Measurements from ENCODE around the gene PREX1. TPM values are rescaled to one million over a fixed set of nuclear protein-coding genes. Genes with fewer than 3 reads are reported as not detected.
A peak's percentile ranks its signal among the peaks of the same experiment; 100 is the strongest.

The PREX1 gene
- total RNA-seq, 2 experiments from 2014 or later: 36.5 to 39.2 TPM

- Mint-ChIP-seq H3K4me3 (no peak overlapping the region), H3K4me1 (peaks cover 22% of the 10 kb centered on the region), H3K27ac (no peak overlapping the region), H3K36me3 (ENCODE audit: low read depth) (peaks cover 5% of the 10 kb centered on the region), H3K27me3 (no peaks in the 10 kb centered on the region), H3K9me3 (ENCODE audit: low read depth) (no peaks in the 10 kb centered on the region)
- intact Hi-C loops (cut with DNase I, micrococcal nuclease): no loop called here
- POLR2A ChIA-PET: no interaction called here
- DNase-seq (no peak), ATAC-seq (no peak)
- CTCF ChIA-PET: interaction anchor here (0.6 to 0.7 kb wide), 2 partner anchors 52 kb away, joined by 3 read pairs; no protein-coding TSS in a partner anchor
Measured at GRCh38 chr20:48709744-48710143, 118.1 kb downstream of the PREX1 start.

GRCh38 chr20:48709058-48709691, 118.6 kb downstream of the PREX1 start:
- H3K27me3 Mint-ChIP-seq: no peaks in the 10 kb centered on the region
- H3K36me3 Mint-ChIP-seq (ENCODE audit: low read depth): peaks cover 5% of the 10 kb centered on the region
- H3K4me3 Mint-ChIP-seq: no peak overlapping the region
- no peaks in the 10 kb centered on the region for H3K9me3 Mint-ChIP-seq (ENCODE audit: low read depth)
- ChIA-PET POLR2A (no interaction called here), CTCF (interaction anchor here (0.7 kb wide), 1 partner anchor 51 kb away, joined by 3 read pairs; no protein-coding TSS in a partner anchor)
- no peak for ATAC-seq
- intact Hi-C loops (cut with DNase I, micrococcal nuclease): no loop called here
- no peak overlapping the region for H3K27ac Mint-ChIP-seq
- H3K4me1 Mint-ChIP-seq: peaks cover 18% of the 10 kb centered on the region
- no peak for DNase-seq

DNA sequence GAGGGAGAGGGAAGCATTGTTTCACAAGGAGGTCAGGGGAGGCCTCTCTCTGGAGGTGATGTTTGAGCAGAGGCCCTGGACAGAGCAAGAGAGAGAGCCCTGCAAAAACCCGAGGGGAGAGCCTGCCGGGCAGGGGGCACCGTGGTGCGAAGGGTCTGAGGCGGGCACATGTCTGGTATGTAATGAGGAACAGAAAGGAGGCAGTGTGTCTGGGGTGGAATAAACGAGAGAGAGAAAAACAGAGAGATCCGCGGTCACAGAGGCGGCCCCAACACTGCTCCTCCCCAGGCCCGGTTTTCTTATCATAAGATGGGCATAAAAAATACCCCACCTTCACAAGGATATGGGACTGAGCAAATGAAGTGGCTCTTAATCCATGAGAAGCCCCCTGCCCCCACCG, 119.2 kb downstream of the PREX1 start:
- Mint-ChIP-seq H3K27me3 (no peaks in the 10 kb centered on the region), H3K4me3 (no peak overlapping the region), H3K9me3 (ENCODE audit: low read depth) (no peaks in the 10 kb centered on the region), H3K4me1 (peaks cover 15% of the 10 kb centered on the region), H3K27ac (peak overlapping the region; percentile 44), H3K36me3 (ENCODE audit: low read depth) (peaks cover 5% of the 10 kb centered on the region)
- DNase-seq: no peak
- ATAC-seq: no peak
- intact Hi-C loops (cut with DNase I, micrococcal nuclease): no loop called here
- ChIA-PET POLR2A (no interaction called here), CTCF (no interaction called here)

DNA sequence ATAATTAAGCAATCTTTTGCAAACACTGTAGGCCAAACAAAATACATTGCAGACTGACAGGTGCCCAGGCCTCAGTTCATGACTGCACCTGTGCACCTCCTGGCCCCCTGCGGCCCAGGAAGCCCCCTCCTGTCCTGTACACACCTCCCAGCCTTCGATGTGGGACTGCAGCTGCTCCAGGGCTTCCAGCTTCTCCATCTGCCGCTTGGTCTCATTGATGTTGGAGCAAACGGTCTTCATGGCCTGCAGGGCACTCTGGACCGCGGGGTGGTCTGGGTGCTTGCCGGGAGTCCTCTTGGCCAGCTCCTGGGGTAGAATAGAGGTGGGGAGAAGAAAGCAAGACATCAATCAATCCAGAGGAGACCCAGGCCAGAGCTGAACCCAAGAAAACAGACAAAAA, 119.7 kb downstream of the PREX1 start:
- H3K36me3 Mint-ChIP-seq (ENCODE audit: low read depth): peaks cover 5% of the 10 kb centered on the region
- H3K9me3 Mint-ChIP-seq (ENCODE audit: low read depth): no peaks in the 10 kb centered on the region
- H3K4me3 Mint-ChIP-seq: no peak overlapping the region
- intact Hi-C loops (cut with DNase I, micrococcal nuclease): no loop called here
- ATAC-seq (no peak), DNase-seq (no peak)
- CTCF ChIA-PET: no interaction called here
- H3K4me1 Mint-ChIP-seq: peaks cover 15% of the 10 kb centered on the region
- POLR2A ChIA-PET: no interaction called here
- no peaks in the 10 kb centered on the region for H3K27me3 Mint-ChIP-seq
- no peak overlapping the region for H3K27ac Mint-ChIP-seq

DNA sequence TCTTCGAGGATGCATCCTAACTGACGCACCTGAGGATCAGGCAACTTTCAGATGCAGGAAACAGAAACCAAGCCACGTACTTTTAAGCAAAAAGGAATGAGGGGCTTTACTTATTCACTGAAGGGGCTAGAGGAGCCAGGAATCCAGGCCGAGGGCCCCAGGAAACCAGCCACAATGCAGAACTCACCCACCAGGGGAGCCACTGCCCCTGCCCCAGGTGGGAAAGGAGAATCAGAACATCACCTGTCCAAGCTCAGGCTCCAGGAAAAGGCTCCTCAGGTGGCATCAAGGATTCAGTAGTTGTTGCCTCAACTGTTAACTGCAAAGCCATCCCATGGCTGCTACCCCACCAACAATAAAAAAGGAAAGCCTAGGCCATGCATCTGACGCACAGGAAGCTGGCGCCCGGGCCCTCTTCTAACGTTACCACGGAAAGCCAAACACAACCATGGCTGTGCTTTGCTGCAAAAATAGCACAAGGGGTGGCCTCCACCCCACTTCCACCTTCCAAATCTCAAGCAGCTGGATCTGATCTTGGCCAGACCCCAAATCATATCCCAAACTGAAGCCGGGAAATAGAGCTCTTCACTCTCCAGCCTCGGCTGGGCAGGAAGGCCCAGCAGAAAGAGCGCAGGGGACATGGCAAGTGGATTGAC, 121.0 kb downstream of the PREX1 start:
- Mint-ChIP-seq H3K27ac (peak overlapping the region; percentile 26), H3K4me3 (no peak overlapping the region), H3K9me3 (ENCODE audit: low read depth) (no peaks in the 10 kb centered on the region), H3K27me3 (no peaks in the 10 kb centered on the region), H3K4me1 (peaks cover 15% of the 10 kb centered on the region), H3K36me3 (ENCODE audit: low read depth) (peaks cover 5% of the 10 kb centered on the region)
- intact Hi-C loops (cut with DNase I, micrococcal nuclease): no loop called here
- ChIA-PET POLR2A (no interaction called here), CTCF (interaction anchor here (0.6 to 0.9 kb wide), 4 partner anchors 10 to 153 kb away, joined by 3 to 4 read pairs (median 3); no protein-coding TSS in a partner anchor)
- DNase-seq (no peak), ATAC-seq (no peak)

DNA sequence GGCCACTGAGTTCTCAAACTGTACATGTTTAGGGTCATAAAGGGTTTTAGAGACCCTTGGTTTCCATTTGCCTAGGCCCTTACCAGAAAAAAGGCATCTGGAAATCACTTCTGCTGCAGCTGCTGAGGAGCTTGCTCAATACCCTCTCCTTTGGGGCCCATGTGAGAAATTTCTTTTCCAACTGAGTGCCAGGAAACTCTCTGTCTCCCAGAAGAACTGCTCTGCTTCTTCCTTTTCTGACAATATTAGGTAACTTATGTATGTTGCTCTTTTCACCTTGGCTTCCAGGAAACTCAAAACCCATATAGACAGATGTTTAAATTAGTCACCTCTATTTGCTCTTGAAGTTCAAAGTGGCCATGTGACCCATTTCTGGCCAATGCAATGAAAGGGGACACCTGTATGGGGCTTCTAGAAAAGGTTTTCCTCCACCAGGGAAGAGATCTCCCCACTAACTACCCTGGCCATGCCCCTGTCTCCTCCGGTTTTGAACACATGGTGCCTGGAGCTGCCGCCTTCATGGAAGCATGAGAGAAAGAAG, 121.6 kb downstream of the PREX1 start:
- ChIA-PET POLR2A (no interaction called here), CTCF (interaction anchor here (0.6 to 0.9 kb wide), 4 partner anchors 10 to 153 kb away, joined by 3 to 5 read pairs (median 3); no protein-coding TSS in a partner anchor)
- Mint-ChIP-seq H3K27ac (peak overlapping the region; percentile 38), H3K36me3 (ENCODE audit: low read depth) (peaks cover 5% of the 10 kb centered on the region), H3K27me3 (no peaks in the 10 kb centered on the region), H3K4me1 (peaks cover 15% of the 10 kb centered on the region), H3K4me3 (no peak overlapping the region), H3K9me3 (ENCODE audit: low read depth) (no peaks in the 10 kb centered on the region)
- intact Hi-C loops (cut with DNase I, micrococcal nuclease): no loop called here
- ATAC-seq: peak; percentile 55
- DNase-seq: no peak

DNA sequence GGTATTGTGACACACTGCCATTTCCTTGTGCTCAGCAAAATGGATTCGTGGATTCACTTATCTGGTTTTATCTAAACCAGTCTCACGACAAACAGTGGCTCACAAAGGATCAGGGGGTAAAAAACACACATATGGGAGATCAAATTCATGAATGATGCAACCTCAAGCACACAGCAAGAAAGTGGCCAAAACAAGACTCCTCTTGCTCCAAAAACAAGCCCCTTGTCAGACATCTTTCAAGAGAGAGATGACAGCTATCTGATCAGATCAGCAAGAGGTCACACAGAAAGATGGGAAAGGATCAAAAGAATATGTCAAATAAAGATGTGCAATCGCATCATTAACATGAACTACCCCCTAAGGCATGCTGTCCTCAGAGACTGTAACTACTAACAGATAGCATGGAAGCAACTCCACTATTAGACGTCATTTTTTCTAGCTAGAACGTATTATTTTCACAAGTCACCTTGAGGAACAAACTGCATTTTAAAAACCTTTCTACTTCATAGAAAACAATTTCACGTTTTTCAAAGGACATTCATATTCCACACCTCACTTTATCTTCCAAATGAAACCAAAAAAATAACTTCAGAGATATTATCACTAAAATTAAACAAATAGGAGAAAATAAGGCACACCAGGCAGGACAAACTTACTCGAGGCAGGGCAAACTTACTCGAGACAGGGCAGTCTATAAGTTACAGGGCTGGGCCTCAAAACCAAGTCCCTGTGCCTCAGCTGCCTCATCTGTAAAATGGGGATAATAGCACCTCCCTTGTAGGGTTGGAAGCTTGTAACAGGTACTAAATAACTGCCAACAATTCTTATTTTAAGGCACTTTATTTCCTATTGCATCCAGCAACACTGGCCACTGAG, 122.3 kb downstream of the PREX1 start:
- POLR2A ChIA-PET: no interaction called here
- CTCF ChIA-PET: interaction anchor here (0.5 to 0.7 kb wide), 3 partner anchors 48 to 268 kb away, joined by 3 to 5 read pairs (median 3); no protein-coding TSS in a partner anchor
- Mint-ChIP-seq H3K4me1 (peaks cover 15% of the 10 kb centered on the region), H3K9me3 (ENCODE audit: low read depth) (no peaks in the 10 kb centered on the region), H3K4me3 (no peak overlapping the region), H3K27ac (peak overlapping the region; percentile 23), H3K36me3 (ENCODE audit: low read depth) (peaks cover 5% of the 10 kb centered on the region), H3K27me3 (no peaks in the 10 kb centered on the region)
- ATAC-seq: no peak
- intact Hi-C loops (cut with DNase I, micrococcal nuclease): no loop called here
- no peak for DNase-seq

- Mint-ChIP-seq H3K36me3 (ENCODE audit: low read depth) (peaks cover 7% of the 10 kb centered on the region), H3K27me3 (no peaks in the 10 kb centered on the region), H3K9me3 (ENCODE audit: low read depth) (no peaks in the 10 kb centered on the region), H3K27ac (no peak overlapping the region), H3K4me3 (no peak overlapping the region), H3K4me1 (peaks cover 15% of the 10 kb centered on the region)
- ChIA-PET CTCF (interaction anchor here (0.5 to 1.7 kb wide), 4 partner anchors 11 to 268 kb away, joined by 3 to 5 read pairs (median 4); no protein-coding TSS in a partner anchor), POLR2A (no interaction called here)
- ATAC-seq (no peak), DNase-seq (no peak)
- intact Hi-C loops (cut with DNase I, micrococcal nuclease): no loop called here
Measured at GRCh38 chr20:48704761-48705160, 123.0 kb downstream of the PREX1 start.

DNA sequence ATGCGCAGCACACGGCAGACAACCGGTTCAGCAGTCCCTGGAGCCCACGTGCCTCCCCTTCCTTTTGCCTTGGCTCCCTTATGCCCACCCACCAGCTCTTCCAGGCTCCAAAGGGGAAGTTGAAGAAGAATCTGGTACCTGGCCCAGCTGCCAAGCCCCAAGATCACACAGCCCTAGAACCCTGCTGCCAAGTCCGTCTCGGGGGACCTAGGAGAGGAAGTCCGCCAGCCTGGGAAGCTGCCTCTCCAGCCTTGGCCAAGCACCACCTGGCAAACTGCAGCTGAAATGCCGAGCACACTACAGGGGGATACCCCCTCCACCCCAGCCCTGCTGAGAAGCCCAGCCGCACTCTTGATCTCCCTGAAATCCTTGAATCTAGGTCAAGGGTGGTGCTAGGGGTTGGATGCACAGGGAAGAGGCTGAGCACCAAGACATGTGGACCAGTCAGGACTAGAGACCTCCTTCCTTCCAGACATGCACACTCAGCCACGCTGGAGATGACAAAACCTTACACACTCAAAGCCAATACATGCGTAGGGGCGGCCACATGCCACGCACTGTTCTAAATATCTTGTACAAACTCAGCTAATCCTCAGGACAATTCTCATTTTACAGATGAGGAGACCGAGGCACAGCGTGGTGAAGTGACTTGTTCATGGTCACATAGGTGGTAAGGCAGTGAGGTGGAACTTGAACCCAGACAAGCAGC, 124.1 kb downstream of the PREX1 start:
- POLR2A ChIA-PET: no interaction called here
- Mint-ChIP-seq H3K4me1 (peaks cover 19% of the 10 kb centered on the region), H3K36me3 (ENCODE audit: low read depth) (peaks cover 11% of the 10 kb centered on the region), H3K27ac (no peak overlapping the region), H3K27me3 (no peaks in the 10 kb centered on the region), H3K9me3 (ENCODE audit: low read depth) (no peaks in the 10 kb centered on the region), H3K4me3 (no peak overlapping the region)
- DNase-seq: no peak
- ATAC-seq: no peak
- intact Hi-C loops (cut with DNase I, micrococcal nuclease): no loop called here
- CTCF ChIA-PET: interaction anchor here (0.7 to 1.7 kb wide), 3 partner anchors 12 to 202 kb away, joined by 3 to 5 read pairs (median 4); no protein-coding TSS in a partner anchor

- DNase-seq: no peak
- ChIA-PET POLR2A (no interaction called here), CTCF (interaction anchor here (0.7 to 1.7 kb wide), 2 partner anchors 96 to 202 kb away, joined by 3 to 4 read pairs; no protein-coding TSS in a partner anchor)
- Mint-ChIP-seq H3K9me3 (ENCODE audit: low read depth) (no peaks in the 10 kb centered on the region), H3K27me3 (no peaks in the 10 kb centered on the region), H3K4me3 (no peak overlapping the region), H3K4me1 (peaks cover 15% of the 10 kb centered on the region), H3K36me3 (ENCODE audit: low read depth) (peaks cover 11% of the 10 kb centered on the region), H3K27ac (no peak overlapping the region)
- no peak for ATAC-seq
- intact Hi-C loops (cut with DNase I, micrococcal nuclease): no loop called here
Measured at GRCh38 chr20:48703107-48703506, 124.7 kb downstream of the PREX1 start.

DNA sequence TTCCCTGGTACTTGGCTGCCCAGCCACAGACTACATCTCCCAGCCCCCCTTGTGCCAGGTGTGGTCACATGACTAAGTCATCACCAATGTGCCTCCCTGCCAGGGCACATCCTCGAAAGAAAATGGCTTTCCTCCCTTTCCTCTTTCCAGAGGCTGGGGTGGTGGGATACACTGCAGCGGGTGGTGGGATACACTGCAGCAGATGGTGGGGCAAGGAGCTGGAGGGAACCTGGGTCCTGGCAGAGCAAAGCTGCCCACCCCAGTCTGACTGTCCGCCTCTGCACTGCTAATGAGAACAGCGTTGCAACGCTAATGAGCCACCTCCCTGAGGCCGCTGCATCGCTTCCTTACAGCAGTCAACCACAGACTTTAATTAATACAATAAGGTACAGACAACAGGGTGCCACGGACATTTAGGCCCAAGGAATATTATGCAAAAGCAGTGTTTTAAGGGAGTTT, 125.3 kb downstream of the PREX1 start:
- ChIA-PET CTCF (interaction anchor here (0.7 kb wide), 1 partner anchor 97 kb away, joined by 3 read pairs; no protein-coding TSS in a partner anchor), POLR2A (no interaction called here)
- Mint-ChIP-seq H3K4me1 (peaks cover 19% of the 10 kb centered on the region), H3K36me3 (ENCODE audit: low read depth) (peaks cover 11% of the 10 kb centered on the region), H3K27me3 (no peaks in the 10 kb centered on the region), H3K9me3 (ENCODE audit: low read depth) (no peaks in the 10 kb centered on the region), H3K4me3 (no peak overlapping the region), H3K27ac (no peak overlapping the region)
- ATAC-seq (no peak), DNase-seq (no peak)
- intact Hi-C loops (cut with DNase I, micrococcal nuclease): no loop called here
